A549 (cell line): Measurements from ENCODE around the gene RUSF1.

Source experiments
- CHD4 ChIP-seq: fragments of 200-600 bp; sonication (generic); IDR thresholded peaks from 2 replicates; pipeline ENCODE4 v1.6.1; 2016; ENCODE audit warnings: antibody characterized with exemption, mild to moderate bottlenecking, borderline replicate concordance
- CTCF ChIP-seq: fragments of >200 bp; sonication (Bioruptor Twin); formaldehyde crosslinking; IDR thresholded peaks from 3 replicates; pipeline ENCODE4 v1.5.1; 2016
- E2F6 ChIP-seq: IDR thresholded peaks from 2 replicates; pipeline ENCODE4 v1.6.1; 2012; ENCODE audit warnings: low read depth, borderline replicate concordance
- EHMT2 ChIP-seq: fragments of 200-600 bp; sonication (generic); IDR thresholded peaks from 2 replicates; pipeline ENCODE4 v1.6.1; 2016; ENCODE audit warnings: antibody characterized with exemption, low read depth, mild to moderate bottlenecking, moderate library complexity
- KDM1A ChIP-seq: fragments of 200-600 bp; sonication (generic); IDR thresholded peaks from 2 replicates; pipeline ENCODE4 v1.6.1; 2016; ENCODE audit warnings: low read depth, mild to moderate bottlenecking
- MAFK ChIP-seq: fragments of 450-650 bp; IDR thresholded peaks from 2 replicates; pipeline ENCODE4 v1.6.1; 2014; ENCODE audit not compliant: partially characterized antibody
- NFE2L2 ChIP-seq: fragments of 150-350 bp; conservative IDR thresholded peaks from 2 replicates; pipeline ENCODE4 v1.6.1; 2014; ENCODE audit warnings: low read length
- POLR2A ChIP-seq: IDR thresholded peaks from 2 replicates; pipeline ENCODE4 v1.6.1; 2012; ENCODE audit warnings: mild to moderate bottlenecking, low read length
- RNF2 ChIP-seq: fragments of 200-600 bp; sonication (generic); IDR thresholded peaks from 2 replicates; pipeline ENCODE4 v1.6.1; 2016; ENCODE audit warnings: low read depth, mild to moderate bottlenecking, antibody characterized with exemption, moderate library complexity, borderline replicate concordance
- SMC3 ChIP-seq: fragments of >200 bp; sonication (Bioruptor Twin); formaldehyde crosslinking; IDR thresholded peaks from 3 replicates; pipeline ENCODE4 v1.6.1; 2018; ENCODE audit warnings: inconsistent platforms

- peak; percentile 29; the same call in 1 of the 3 replicates for TF ChIP-seq CTCF
- TF ChIP-seq SMC3: 0 out of 3 replicates have a peak, but pooled peaks have one; percentile 3
- no peak for TF ChIP-seq NFE2L2
- TF ChIP-seq EHMT2: no peak
- no peak for TF ChIP-seq RNF2
- peak; percentile 15; the same call in 1 of the 2 replicates for TF ChIP-seq POLR2A
- no peak for TF ChIP-seq MAFK
- no peak for TF ChIP-seq CHD4
- TF ChIP-seq KDM1A: no peak
- no peak for TF ChIP-seq E2F6
Measured at GRCh38 chr16:31451681-31452351, 56.4 kb downstream of the RUSF1 start.
